WTC11 (cell line): ENCODE results near the gene UAP1. TPM values are rescaled to one million over a fixed set of nuclear protein-coding genes. Genes with fewer than 3 reads are reported as not detected.

ENCODE experiments used
- ATAC-seq: fragments of 200-7000 bp; cut with Tn5 transposase; 2 replicates; pipeline ENCODE4 v1.10.0; 2021; ENCODE audit warnings: mild to moderate bottlenecking, moderate library complexity
- CTCF ChIA-PET: fragments of 300-600 bp; sonication (Branson Sonifier 250); formaldehyde crosslinking; loops from one replicate; lab custom pipeline; 2021; ENCODE audit warnings: antibody characterized with exemption; lab: Charles Lee
- POLR2A ChIA-PET: fragments of 350-600 bp; sonication (Branson Sonifier 250); formaldehyde crosslinking; loops from one replicate; lab custom pipeline; 2021; ENCODE audit warnings: antibody characterized with exemption; lab: Charles Lee
- DNase-seq: peaks from one replicate; pipeline ENCODE4 v3.0.0; 2021; ENCODE audit warnings: low spot score
- H3K27ac Mint-ChIP-seq: 2 replicates; pipeline ENCODE4 v1.8.0; 2021; ENCODE audit warnings: mixed read lengths
- H3K27me3 Mint-ChIP-seq: 2 replicates; pipeline ENCODE4 v1.8.0; 2021; ENCODE audit warnings: low read depth, mild to moderate bottlenecking, moderate library complexity, mixed read lengths
- H3K36me3 Mint-ChIP-seq: 2 replicates; pipeline ENCODE4 v1.8.0; 2021; ENCODE audit warnings: mixed read lengths
- H3K4me1 Mint-ChIP-seq: 2 replicates; pipeline ENCODE4 v1.8.0; 2022; ENCODE audit warnings: mixed read lengths
- H3K4me3 Mint-ChIP-seq: 2 replicates; pipeline ENCODE4 v1.8.0; 2021; ENCODE audit warnings: mild to moderate bottlenecking, moderate library complexity, mixed read lengths
- H3K9me3 Mint-ChIP-seq: 2 replicates; pipeline ENCODE4 v1.8.0; 2021; ENCODE audit warnings: mixed read lengths
- AFF4 ChIP-seq: sonication (generic); formaldehyde crosslinking; IDR thresholded peaks from 2 replicates; pipeline ENCODE4 v1.8.1; 2023; ENCODE audit warnings: mild to moderate bottlenecking, missing genetic modification reagents, borderline replicate concordance
- CREB1 ChIP-seq: sonication (generic); formaldehyde crosslinking; IDR thresholded peaks from 2 replicates; pipeline ENCODE4 v1.8.0; 2023; ENCODE audit warnings: mild to moderate bottlenecking, missing genetic modification reagents
- E2F4 ChIP-seq: sonication (generic); formaldehyde crosslinking; IDR thresholded peaks from 2 replicates; pipeline ENCODE4 v1.8.1; 2022; ENCODE audit warnings: low read depth, mild to moderate bottlenecking, moderate library complexity, missing genetic modification reagents, borderline replicate concordance
- ERG ChIP-seq: fragments of 250-450 bp; sonication (Bioruptor Pico); IDR thresholded peaks from 2 replicates; pipeline ENCODE4 v1.8.0; 2021; ENCODE audit warnings: mild to moderate bottlenecking
- ETV6 ChIP-seq: sonication (generic); formaldehyde crosslinking; IDR thresholded peaks from 2 replicates; pipeline ENCODE4 v1.8.1; 2022; ENCODE audit warnings: mild to moderate bottlenecking, missing genetic modification reagents
- FOXP4 ChIP-seq: sonication (generic); formaldehyde crosslinking; IDR thresholded peaks from 2 replicates; pipeline ENCODE4 v1.8.0; 2022; ENCODE audit warnings: mild to moderate bottlenecking, missing genetic modification reagents
- GABPB1 ChIP-seq: sonication (generic); formaldehyde crosslinking; IDR thresholded peaks from 2 replicates; pipeline ENCODE4 v1.8.1; 2023; ENCODE audit warnings: mild to moderate bottlenecking, missing genetic modification reagents
- KAT7 ChIP-seq: sonication (generic); formaldehyde crosslinking; IDR thresholded peaks from 2 replicates; pipeline ENCODE4 v1.8.1; 2023; ENCODE audit warnings: missing genetic modification reagents, mild to moderate bottlenecking, borderline replicate concordance
- MXD4 ChIP-seq: fragments of 250-450 bp; sonication (Bioruptor Pico); IDR thresholded peaks from 2 replicates; pipeline ENCODE4 v1.8.0; 2021; ENCODE audit warnings: mild to moderate bottlenecking, moderate library complexity, borderline replicate concordance
- MYBL2 ChIP-seq: sonication (generic); formaldehyde crosslinking; IDR thresholded peaks from 2 replicates; pipeline ENCODE4 v1.8.1; 2023; ENCODE audit warnings: mild to moderate bottlenecking, moderate library complexity, missing genetic modification reagents
- NR1H2 ChIP-seq: sonication (generic); formaldehyde crosslinking; IDR thresholded peaks from 2 replicates; pipeline ENCODE4 v1.9.0; 2021; ENCODE audit warnings: mild to moderate bottlenecking, moderate library complexity, missing genetic modification reagents
- RELA ChIP-seq: sonication (generic); formaldehyde crosslinking; IDR thresholded peaks from 2 replicates; pipeline ENCODE4 v1.8.1; 2022; ENCODE audit warnings: missing genetic modification reagents, mild to moderate bottlenecking, borderline replicate concordance
- ZBTB43 ChIP-seq: sonication (generic); formaldehyde crosslinking; IDR thresholded peaks from 2 replicates; pipeline ENCODE4 v1.8.1; 2023; ENCODE audit warnings: mild to moderate bottlenecking, missing genetic modification reagents
- ZNF138 ChIP-seq: sonication (generic); formaldehyde crosslinking; conservative IDR thresholded peaks from 2 replicates; pipeline ENCODE4 v1.8.1; 2022; ENCODE audit warnings: mild to moderate bottlenecking, moderate library complexity, missing genetic modification reagents
- ZNF219 ChIP-seq: sonication (generic); formaldehyde crosslinking; IDR thresholded peaks from 2 replicates; pipeline ENCODE4 v1.8.0; 2023; ENCODE audit warnings: missing genetic modification reagents, mild to moderate bottlenecking, borderline replicate concordance
- ZNF317 ChIP-seq: sonication (generic); formaldehyde crosslinking; IDR thresholded peaks from 2 replicates; pipeline ENCODE4 v1.8.1; 2023; ENCODE audit warnings: low read depth, mild to moderate bottlenecking, moderate library complexity, missing genetic modification reagents, borderline replicate concordance
- ZNF512 ChIP-seq: sonication (generic); formaldehyde crosslinking; IDR thresholded peaks from 2 replicates; pipeline ENCODE4 v1.8.1; 2022; ENCODE audit warnings: missing genetic modification reagents, borderline replicate concordance
- ZNF532 ChIP-seq: fragments of 250-450 bp; sonication (Bioruptor Pico); IDR thresholded peaks from 2 replicates; pipeline ENCODE4 v1.9.0; 2021; ENCODE audit warnings: mild to moderate bottlenecking, borderline replicate concordance
- ZSCAN18 ChIP-seq: fragments of 250-450 bp; sonication (Bioruptor Pico); IDR thresholded peaks from 2 replicates; pipeline ENCODE4 v2.1.2; 2022; ENCODE audit warnings: mild to moderate bottlenecking, moderate library complexity
- total RNA-seq: library from RNA; stranded (reverse); gene quantifications from 3 replicates; pipeline ENCODE4 v1.2.3, GENCODE V29; 2021

Gene UAP1
- total RNA-seq, 1 experiment from 2014 or later: 31.1 TPM

- TF ChIP-seq ZNF512 (CRISPR knock-in tag) (no peak), GABPB1 (CRISPR knock-in tag) (no peak), E2F4 (no peak), MYBL2 (no peak), MXD4 (CRISPR knock-in tag) (no peak), KAT7 (CRISPR knock-in tag) (no peak), ZNF219 (CRISPR knock-in tag) (no peak), ZSCAN18 (CRISPR knock-in tag) (no peak)
Observed at GRCh38 chr1:162645666-162646065, 84.1 kb downstream of the UAP1 start (continued).

- Mint-ChIP-seq H3K4me1 (no peaks in the 10 kb centered on the region), H3K36me3 (no peaks in the 10 kb centered on the region), H3K27ac (no peak overlapping the region), H3K9me3 (no peaks in the 10 kb centered on the region), H3K27me3 (peaks cover 3% of the 10 kb centered on the region), H3K4me3 (no peak overlapping the region)
- DNase-seq (no peak), ATAC-seq (no peak)
- POLR2A ChIA-PET: no interaction called here
- CTCF ChIA-PET: no interaction called here
- no peak for TF ChIP-seq ZNF532
- no peak for TF ChIP-seq AFF4 (CRISPR knock-in tag)
- no peak for TF ChIP-seq ZBTB43
- no peak for TF ChIP-seq RELA
- no peak for TF ChIP-seq ZNF138 (CRISPR knock-in tag)
- no peak for TF ChIP-seq CREB1
- no peak for TF ChIP-seq MYBL2
- TF ChIP-seq ERG (CRISPR knock-in tag): no peak
- no peak for TF ChIP-seq ETV6
- no peak for TF ChIP-seq FOXP4 (CRISPR knock-in tag)
- TF ChIP-seq NR1H2 (CRISPR knock-in tag): no peak
- no peak for TF ChIP-seq ZNF317 (CRISPR knock-in tag)
- no peak for TF ChIP-seq MXD4 (CRISPR knock-in tag)
Observed at GRCh38 chr1:162649583-162649982, 88.1 kb downstream of the UAP1 start.
